Liver (tissue), 9 donors: ENCODE results near the gene IRF4. TPM values are rescaled to one million over a fixed set of nuclear protein-coding genes. Genes with fewer than 3 reads are reported as not detected.
"Not testable (repeated sequence)": the region's sequence is repeated elsewhere in the genome, so short reads cannot be mapped to it uniquely, and the experiment has no call there.

Experiments used
- DNase-seq: peaks from one replicate; pipeline ENCODE4 v3.0.0-alpha.2; 2017; ENCODE audit warnings: low spot score
- H3K27ac ChIP-seq, 2 donors: one replicate each; pipeline ENCODE4 v1.7.0; 2013; ENCODE audit warnings: inconsistent platforms in 2 of 2, low read length in 2 of 2, control low read depth in 1 of 2, low read depth in 1 of 2, mild to moderate bottlenecking in 1 of 2
- H3K27me3 ChIP-seq, 4 donors: one replicate each; pipeline versions ENCODE4 v1.6.1 to v1.7.0; 2013; ENCODE audit warnings: low read length in 3 of 4, inconsistent platforms in 1 of 4, mild to moderate bottlenecking in 1 of 4, moderate library complexity in 1 of 4; ENCODE audit not compliant: control insufficient read depth in 4 of 4, insufficient read depth in 4 of 4
- H3K36me3 ChIP-seq, 4 donors: one replicate each; pipeline versions ENCODE4 v1.6.1 to v1.7.0; 2013; ENCODE audit warnings: low read length in 3 of 4, mild to moderate bottlenecking in 3 of 4, low read depth in 1 of 4, moderate library complexity in 1 of 4; ENCODE audit not compliant: control insufficient read depth in 4 of 4, insufficient read depth in 3 of 4
- H3K4me1 ChIP-seq, 4 donors: one replicate each; pipeline versions ENCODE4 v1.6.1 to v1.7.0; 2013; ENCODE audit warnings: low read length in 3 of 4, mild to moderate bottlenecking in 3 of 4, moderate library complexity in 1 of 4; ENCODE audit not compliant: control insufficient read depth in 4 of 4, insufficient read depth in 4 of 4
- H3K4me3 ChIP-seq, 3 donors: one replicate each; pipeline versions ENCODE4 v1.6.1 to v1.7.0; 2013; ENCODE audit warnings: low read length in 3 of 3, control low read depth in 1 of 3, low read depth in 1 of 3, mild to moderate bottlenecking in 1 of 3
- H3K9ac ChIP-seq, 2 donors: one replicate each; pipeline ENCODE4 v1.7.0; 2013; ENCODE audit warnings: low read length in 2 of 2, mild to moderate bottlenecking in 2 of 2, moderate library complexity in 2 of 2, control low read depth in 1 of 2, low read depth in 1 of 2
- H3K9me3 ChIP-seq, 4 donors: one replicate each; pipeline versions ENCODE4 v1.6.1 to v1.7.0; 2013; ENCODE audit warnings: low read length in 3 of 4; ENCODE audit not compliant: control insufficient read depth in 4 of 4
- EGR1 ChIP-seq, 2 donors: IDR thresholded peaks; 2 replicates each; pipeline ENCODE4 v1.6.1; 2016 to 2018; ENCODE audit warnings: antibody characterized with exemption in 2 of 2, low read depth in 2 of 2
- FOXA1 ChIP-seq: IDR thresholded peaks from 2 replicates; pipeline ENCODE4 v1.6.1; 2016; ENCODE audit warnings: antibody characterized with exemption
- FOXA2 ChIP-seq: IDR thresholded peaks from 2 replicates; pipeline ENCODE4 v1.6.1; 2016; ENCODE audit warnings: antibody characterized with exemption
- GABPA ChIP-seq, 2 donors: IDR thresholded peaks in 1 of 2; conservative IDR thresholded peaks in 1 of 2; 2 replicates each; pipeline ENCODE4 v1.6.1; 2016; ENCODE audit warnings: antibody characterized with exemption in 2 of 2, mild to moderate bottlenecking in 1 of 2, moderate library complexity in 1 of 2
- HNF4A ChIP-seq, 2 donors: conservative IDR thresholded peaks; 2 replicates each; pipeline ENCODE4 v1.6.1; 2016; ENCODE audit warnings: antibody characterized with exemption in 2 of 2, mild to moderate bottlenecking in 2 of 2
- HNF4G ChIP-seq: IDR thresholded peaks from 2 replicates; pipeline ENCODE4 v1.6.1; 2016; ENCODE audit warnings: antibody characterized with exemption
- JUND ChIP-seq, 2 donors: IDR thresholded peaks; 2 replicates each; pipeline ENCODE4 v1.6.1; 2016; ENCODE audit warnings: antibody characterized with exemption in 2 of 2
- NR2F2 ChIP-seq: IDR thresholded peaks from 2 replicates; pipeline ENCODE4 v1.6.1; 2016; ENCODE audit warnings: antibody characterized with exemption
- RAD21 ChIP-seq, 2 donors: IDR thresholded peaks; 2 replicates each; pipeline ENCODE4 v1.6.1; 2016; ENCODE audit warnings: antibody characterized with exemption in 2 of 2, mild to moderate bottlenecking in 2 of 2
- RXRA ChIP-seq, 2 donors: IDR thresholded peaks; 2 replicates each; pipeline ENCODE4 v1.6.1; 2017 to 2018; ENCODE audit warnings: antibody characterized with exemption in 2 of 2, mild to moderate bottlenecking in 1 of 2
- SP1 ChIP-seq: IDR thresholded peaks from 2 replicates; pipeline ENCODE4 v1.6.1; 2018; ENCODE audit warnings: antibody characterized with exemption, mild to moderate bottlenecking
- TAF1 ChIP-seq: conservative IDR thresholded peaks from 2 replicates; pipeline ENCODE4 v1.6.1; 2016; ENCODE audit warnings: antibody characterized with exemption, mild to moderate bottlenecking
- YY1 ChIP-seq: IDR thresholded peaks from 2 replicates; pipeline ENCODE4 v1.6.1; 2016; ENCODE audit warnings: antibody characterized with exemption, mild to moderate bottlenecking
- WGBS: extraction: QIAGEN DNeasy Blood & Tissue Kit; methylation state at CpG from one replicate; pipeline ENCODE4 v1.1.7; 2013; 5-methylcytosine and 5-hydroxymethylcytosine counted together
- polyA plus RNA-seq, 2 donors: library from polyadenylated mRNA; stranded (reverse) in 1 of 2; unstranded in 1 of 2; fragments of 200-250 nt in 1 of 2; fragments of >200 nt in 1 of 2; fragmentation: Nextera tagmentation in 1 of 2; extraction: Ambion mirVana in 1 of 2; gene quantifications; one replicate each; pipeline versions ENCODE4 v1.2.1 to v1.2.3, GENCODE V29; 2013 to 2015
- total RNA-seq, 2 donors: library from RNA; depleted of rRNA; stranded (reverse); fragments of >200 nt; gene quantifications; one replicate each; pipeline ENCODE4 v1.2.3, GENCODE V29; 2014
- TF ChIP-seq, protein P1 (sequence below): IDR thresholded peaks from 2 replicates; pipeline ENCODE4 v1.6.1; 2016; ENCODE audit warnings: antibody characterized with exemption
- TF ChIP-seq, protein P2 (sequence below): fragments of 150-350 bp; IDR thresholded peaks from 2 replicates; pipeline ENCODE4 v1.5.1; 2017; ENCODE audit warnings: improper control_type of control experiment, low read depth, low read length; ENCODE audit not compliant: missing input control
- TF ChIP-seq, protein P3 (sequence below): IDR thresholded peaks from 2 replicates; pipeline ENCODE4 v1.6.1; 2016; ENCODE audit warnings: antibody characterized with exemption
- TF ChIP-seq, protein P4 (sequence below): IDR thresholded peaks from 2 replicates; pipeline ENCODE4 v1.6.1; 2016; ENCODE audit warnings: antibody characterized with exemption, mild to moderate bottlenecking
- TF ChIP-seq, protein P5 (sequence below): IDR thresholded peaks from 2 replicates; pipeline ENCODE4 v1.6.1; 2016; ENCODE audit warnings: antibody characterized with exemption
- donor health status: healthy.
- donor health status: healthy.
- donor health status: healthy.
- donor health status: healthy.
- donor health status: healthy.

Gene IRF4
- total and polyA plus RNA-seq, 4 donors, result 0.68 to 1.6 (median 1.1) TPM

DNA sequence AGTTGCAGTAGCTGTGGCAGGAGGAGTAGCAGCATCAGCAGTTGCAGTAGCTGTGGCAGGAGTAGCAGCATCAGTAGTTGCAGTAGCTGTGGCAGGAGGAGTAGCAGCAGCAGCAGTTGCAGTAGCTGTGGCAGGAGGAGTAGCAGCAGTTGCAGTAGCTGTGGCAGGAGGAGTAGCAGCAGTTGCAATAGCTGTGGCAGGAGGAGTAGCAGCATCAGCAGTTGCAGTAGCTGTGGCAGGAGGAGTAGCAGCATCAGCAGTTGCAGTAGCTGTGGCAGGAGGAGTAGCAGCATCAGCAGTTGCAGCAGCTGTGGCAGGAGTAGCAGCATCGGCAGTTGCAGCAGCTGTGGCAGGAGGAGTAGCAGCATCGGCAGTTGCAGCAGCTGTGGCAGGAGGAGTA, 19.7 kb upstream of the IRF4 start:
- H3K36me3 ChIP-seq, H3K4me1 ChIP-seq, H3K27ac ChIP-seq, H3K9ac ChIP-seq, H3K9me3 ChIP-seq, H3K4me3 ChIP-seq, H3K27me3 ChIP-seq, DNase-seq: not testable (repeated sequence)
- 90% methylated on average over 2 of the region's 2 CpGs for WGBS

DNA sequence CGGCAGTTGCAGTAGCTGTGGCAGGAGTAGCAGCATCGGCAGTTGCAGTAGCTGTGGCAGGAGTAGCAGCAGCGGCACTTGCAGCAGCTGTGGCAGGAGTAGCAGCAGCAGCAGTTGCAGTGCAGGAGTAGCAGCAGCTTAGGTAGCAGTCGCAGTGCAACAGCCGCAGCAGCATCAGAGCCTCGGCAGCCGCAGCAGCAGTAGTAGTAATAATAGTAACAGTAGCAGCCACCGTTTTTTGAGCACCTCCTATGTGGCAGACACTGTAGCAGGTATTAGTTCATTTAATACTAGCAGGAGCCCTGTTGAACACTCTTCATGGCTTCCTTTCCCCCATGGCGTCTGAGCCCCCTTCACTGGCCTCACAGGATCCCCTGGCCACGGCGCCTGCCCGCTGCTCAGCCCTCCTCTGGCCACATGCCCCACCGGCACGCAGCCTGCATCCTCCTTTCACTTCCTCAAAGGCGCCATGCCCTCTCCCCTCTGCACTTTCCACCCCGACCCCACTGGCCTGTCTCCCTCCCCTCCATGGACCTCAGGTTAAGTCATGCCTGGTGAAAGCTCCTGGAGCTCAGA, 19.1 kb upstream of the IRF4 start:
- H3K9me3 ChIP-seq, result peaks cover 0 to under 1% (median 0%) of the 10 kb centered on the region in 4 donors
- H3K36me3 ChIP-seq, result no peaks in the 10 kb centered on the region
- H3K4me1 ChIP-seq, result no peaks in the 10 kb centered on the region
- H3K4me3 ChIP-seq, result no peak overlapping the region
- H3K9ac ChIP-seq, result no peak overlapping the region
- peaks cover 0 to 6% (median 3%) of the 10 kb centered on the region in 4 donors for H3K27me3 ChIP-seq
- WGBS, result 72% methylated on average over 16 of the region's 16 CpGs
- no peak overlapping the region for H3K27ac ChIP-seq
- TF ChIP-seq RAD21 (IDR thresholded peaks at IDR 0.05) (no peak), EGR1 (IDR thresholded peaks at IDR 0.05; ENCODE audit: low read depth in 2 of 2) (no peak), HNF4A (conservative IDR thresholded peaks at IDR 0.05) (no peak), JUND (IDR thresholded peaks at IDR 0.05) (no peak), HNF4G (no peak), SP1 (no peak), RXRA (IDR thresholded peaks at IDR 0.05) (no peak), FOXA2 (no peak), GABPA (IDR thresholded peaks at IDR 0.05 in 1 of 2, conservative IDR thresholded peaks at IDR 0.05 in 1 of 2) (no peak), TAF1 (no peak), NR2F2 (no peak), YY1 (no peak), FOXA1 (no peak)
- TF ChIP-seq, protein P1, sequence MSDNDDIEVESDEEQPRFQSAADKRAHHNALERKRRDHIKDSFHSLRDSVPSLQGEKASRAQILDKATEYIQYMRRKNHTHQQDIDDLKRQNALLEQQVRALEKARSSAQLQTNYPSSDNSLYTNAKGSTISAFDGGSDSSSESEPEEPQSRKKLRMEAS, result no peak
- TF ChIP-seq, protein P2, sequence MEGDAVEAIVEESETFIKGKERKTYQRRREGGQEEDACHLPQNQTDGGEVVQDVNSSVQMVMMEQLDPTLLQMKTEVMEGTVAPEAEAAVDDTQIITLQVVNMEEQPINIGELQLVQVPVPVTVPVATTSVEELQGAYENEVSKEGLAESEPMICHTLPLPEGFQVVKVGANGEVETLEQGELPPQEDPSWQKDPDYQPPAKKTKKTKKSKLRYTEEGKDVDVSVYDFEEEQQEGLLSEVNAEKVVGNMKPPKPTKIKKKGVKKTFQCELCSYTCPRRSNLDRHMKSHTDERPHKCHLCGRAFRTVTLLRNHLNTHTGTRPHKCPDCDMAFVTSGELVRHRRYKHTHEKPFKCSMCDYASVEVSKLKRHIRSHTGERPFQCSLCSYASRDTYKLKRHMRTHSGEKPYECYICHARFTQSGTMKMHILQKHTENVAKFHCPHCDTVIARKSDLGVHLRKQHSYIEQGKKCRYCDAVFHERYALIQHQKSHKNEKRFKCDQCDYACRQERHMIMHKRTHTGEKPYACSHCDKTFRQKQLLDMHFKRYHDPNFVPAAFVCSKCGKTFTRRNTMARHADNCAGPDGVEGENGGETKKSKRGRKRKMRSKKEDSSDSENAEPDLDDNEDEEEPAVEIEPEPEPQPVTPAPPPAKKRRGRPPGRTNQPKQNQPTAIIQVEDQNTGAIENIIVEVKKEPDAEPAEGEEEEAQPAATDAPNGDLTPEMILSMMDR, result no peak
- TF ChIP-seq, protein P3, sequence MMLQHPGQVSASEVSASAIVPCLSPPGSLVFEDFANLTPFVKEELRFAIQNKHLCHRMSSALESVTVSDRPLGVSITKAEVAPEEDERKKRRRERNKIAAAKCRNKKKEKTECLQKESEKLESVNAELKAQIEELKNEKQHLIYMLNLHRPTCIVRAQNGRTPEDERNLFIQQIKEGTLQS, result no peak
- TF ChIP-seq, protein P4, sequence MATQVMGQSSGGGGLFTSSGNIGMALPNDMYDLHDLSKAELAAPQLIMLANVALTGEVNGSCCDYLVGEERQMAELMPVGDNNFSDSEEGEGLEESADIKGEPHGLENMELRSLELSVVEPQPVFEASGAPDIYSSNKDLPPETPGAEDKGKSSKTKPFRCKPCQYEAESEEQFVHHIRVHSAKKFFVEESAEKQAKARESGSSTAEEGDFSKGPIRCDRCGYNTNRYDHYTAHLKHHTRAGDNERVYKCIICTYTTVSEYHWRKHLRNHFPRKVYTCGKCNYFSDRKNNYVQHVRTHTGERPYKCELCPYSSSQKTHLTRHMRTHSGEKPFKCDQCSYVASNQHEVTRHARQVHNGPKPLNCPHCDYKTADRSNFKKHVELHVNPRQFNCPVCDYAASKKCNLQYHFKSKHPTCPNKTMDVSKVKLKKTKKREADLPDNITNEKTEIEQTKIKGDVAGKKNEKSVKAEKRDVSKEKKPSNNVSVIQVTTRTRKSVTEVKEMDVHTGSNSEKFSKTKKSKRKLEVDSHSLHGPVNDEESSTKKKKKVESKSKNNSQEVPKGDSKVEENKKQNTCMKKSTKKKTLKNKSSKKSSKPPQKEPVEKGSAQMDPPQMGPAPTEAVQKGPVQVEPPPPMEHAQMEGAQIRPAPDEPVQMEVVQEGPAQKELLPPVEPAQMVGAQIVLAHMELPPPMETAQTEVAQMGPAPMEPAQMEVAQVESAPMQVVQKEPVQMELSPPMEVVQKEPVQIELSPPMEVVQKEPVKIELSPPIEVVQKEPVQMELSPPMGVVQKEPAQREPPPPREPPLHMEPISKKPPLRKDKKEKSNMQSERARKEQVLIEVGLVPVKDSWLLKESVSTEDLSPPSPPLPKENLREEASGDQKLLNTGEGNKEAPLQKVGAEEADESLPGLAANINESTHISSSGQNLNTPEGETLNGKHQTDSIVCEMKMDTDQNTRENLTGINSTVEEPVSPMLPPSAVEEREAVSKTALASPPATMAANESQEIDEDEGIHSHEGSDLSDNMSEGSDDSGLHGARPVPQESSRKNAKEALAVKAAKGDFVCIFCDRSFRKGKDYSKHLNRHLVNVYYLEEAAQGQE, result no peak
- TF ChIP-seq, protein P5, sequence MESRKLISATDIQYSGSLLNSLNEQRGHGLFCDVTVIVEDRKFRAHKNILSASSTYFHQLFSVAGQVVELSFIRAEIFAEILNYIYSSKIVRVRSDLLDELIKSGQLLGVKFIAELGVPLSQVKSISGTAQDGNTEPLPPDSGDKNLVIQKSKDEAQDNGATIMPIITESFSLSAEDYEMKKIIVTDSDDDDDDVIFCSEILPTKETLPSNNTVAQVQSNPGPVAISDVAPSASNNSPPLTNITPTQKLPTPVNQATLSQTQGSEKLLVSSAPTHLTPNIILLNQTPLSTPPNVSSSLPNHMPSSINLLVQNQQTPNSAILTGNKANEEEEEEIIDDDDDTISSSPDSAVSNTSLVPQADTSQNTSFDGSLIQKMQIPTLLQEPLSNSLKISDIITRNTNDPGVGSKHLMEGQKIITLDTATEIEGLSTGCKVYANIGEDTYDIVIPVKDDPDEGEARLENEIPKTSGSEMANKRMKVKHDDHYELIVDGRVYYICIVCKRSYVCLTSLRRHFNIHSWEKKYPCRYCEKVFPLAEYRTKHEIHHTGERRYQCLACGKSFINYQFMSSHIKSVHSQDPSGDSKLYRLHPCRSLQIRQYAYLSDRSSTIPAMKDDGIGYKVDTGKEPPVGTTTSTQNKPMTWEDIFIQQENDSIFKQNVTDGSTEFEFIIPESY, result no peak
- no peak for DNase-seq
